GM18867 (cell line): ENCODE data around the gene EHF.

ENCODE experiments used
- ATAC-seq: cut with Tn5 transposase; IDR thresholded peaks from one replicate; pipeline ENCODE4 v1.9.1; 2021; ENCODE audit warnings: mild to moderate bottlenecking, moderate library complexity; ENCODE audit not compliant: unreplicated experiment

The EHF gene

DNA sequence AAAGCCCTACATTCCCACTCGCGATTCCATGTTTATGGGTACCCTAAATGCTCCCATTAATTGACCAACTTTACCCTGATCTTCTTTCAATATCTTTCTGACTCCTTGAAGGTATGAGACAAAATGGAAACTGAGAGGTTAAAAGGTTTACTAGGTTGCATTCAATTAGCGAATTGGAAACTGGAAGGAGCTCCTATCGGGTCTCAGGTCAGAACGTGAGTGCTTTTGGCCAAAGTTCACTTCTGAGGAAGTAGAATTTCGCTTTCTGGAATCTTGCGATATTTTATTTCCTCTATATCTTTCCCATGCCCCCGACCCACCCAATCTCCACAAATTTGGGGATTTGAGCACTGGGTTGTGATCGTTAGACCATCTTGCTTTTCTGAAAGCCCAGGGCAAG lies 2.6 kb downstream of the EHF start:
- ATAC-seq = peak; percentile 57

GRCh38 chr11:34624069-34624468 lies 3.2 kb downstream of the EHF start:
- ATAC-seq = peak; percentile 89

- ATAC-seq = no peak
Observed at GRCh38 chr11:34625576-34625975, 4.7 kb downstream of the EHF start.

DNA sequence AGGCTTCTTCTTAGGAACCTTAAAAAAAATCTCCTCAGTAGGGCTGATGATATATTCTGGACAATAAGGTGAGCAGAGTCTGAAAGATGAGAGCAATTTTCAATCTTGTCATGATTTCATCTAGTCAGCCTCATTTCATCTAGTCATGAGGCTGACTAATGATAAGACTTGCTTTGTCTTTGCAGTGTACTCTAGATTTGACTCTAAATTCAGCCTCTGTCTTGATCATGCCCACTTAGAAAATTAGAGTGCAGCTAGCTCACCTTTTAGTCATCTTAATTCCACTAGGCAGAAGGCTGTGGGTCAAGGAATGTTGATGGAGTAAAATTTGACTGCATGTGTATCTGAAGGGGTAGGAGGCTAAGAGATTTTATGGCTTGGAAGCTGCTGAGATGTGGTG lies 5.5 kb downstream of the EHF start:
- no peak for ATAC-seq

DNA sequence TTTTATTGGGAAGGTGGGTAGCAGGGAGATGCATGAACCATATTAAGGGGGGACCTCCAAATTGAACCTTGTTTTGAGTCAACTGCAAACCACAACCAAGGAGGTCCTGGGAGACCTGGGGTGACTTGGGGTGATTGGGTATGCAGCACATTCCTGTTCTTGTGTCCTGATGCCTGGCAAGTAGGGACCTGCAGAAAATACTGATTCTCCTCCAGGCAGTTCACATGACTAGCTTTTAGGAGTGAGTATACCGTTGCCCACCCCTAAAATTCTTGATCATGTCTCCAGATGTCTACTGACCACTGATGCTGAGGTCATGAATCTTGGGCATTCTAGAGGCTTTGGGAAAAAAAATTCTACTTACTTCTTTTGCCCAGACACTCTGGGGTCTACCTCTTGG lies 6.3 kb downstream of the EHF start:
- no peak for ATAC-seq

GRCh38 chr11:34629711-34630110 lies 8.8 kb downstream of the EHF start:
- ATAC-seq = no peak

GRCh38 chr11:34630544-34630943 lies 9.7 kb downstream of the EHF start:
- no peak for ATAC-seq

GRCh38 chr11:34631297-34631696 lies 10.4 kb downstream of the EHF start:
- no peak for ATAC-seq

GRCh38 chr11:34631737-34632104 lies 10.8 kb downstream of the EHF start:
- no peak for ATAC-seq

DNA sequence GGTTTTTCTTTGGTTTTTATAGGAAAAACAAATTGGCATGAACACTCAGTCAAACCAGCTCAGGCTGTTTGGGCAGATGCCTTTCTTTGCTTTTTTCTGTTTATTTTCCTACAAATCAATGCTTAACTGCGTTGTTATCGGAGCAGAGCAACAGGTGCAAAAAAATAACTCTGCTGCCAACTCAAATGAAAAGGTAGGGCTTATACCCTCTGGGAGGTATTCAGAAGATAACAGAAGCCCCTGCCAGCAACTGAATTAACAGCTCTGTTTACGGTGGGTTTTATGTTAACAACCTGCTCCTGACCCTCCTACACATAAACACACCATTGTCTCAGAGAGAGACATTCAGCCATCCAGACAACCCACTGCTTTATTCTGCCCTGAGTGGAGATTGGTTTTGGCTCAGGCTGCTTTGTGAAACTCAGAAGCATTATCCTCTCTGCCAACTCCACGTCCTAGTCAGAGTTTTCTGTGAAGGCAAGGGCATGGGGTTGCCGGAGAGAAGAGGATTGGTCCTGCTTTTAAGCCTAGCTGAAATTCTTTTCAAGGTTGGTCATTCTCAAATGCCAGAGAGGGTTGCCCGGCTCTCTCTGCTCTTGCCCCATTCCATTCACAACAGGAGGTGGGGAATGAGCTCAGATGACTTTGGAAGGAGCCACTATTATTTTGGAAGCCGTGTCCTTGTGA lies 11.4 kb downstream of the EHF start:
- no peak for ATAC-seq

- no peak for ATAC-seq
Observed at GRCh38 chr11:34633640-34633989, 12.7 kb downstream of the EHF start.

DNA sequence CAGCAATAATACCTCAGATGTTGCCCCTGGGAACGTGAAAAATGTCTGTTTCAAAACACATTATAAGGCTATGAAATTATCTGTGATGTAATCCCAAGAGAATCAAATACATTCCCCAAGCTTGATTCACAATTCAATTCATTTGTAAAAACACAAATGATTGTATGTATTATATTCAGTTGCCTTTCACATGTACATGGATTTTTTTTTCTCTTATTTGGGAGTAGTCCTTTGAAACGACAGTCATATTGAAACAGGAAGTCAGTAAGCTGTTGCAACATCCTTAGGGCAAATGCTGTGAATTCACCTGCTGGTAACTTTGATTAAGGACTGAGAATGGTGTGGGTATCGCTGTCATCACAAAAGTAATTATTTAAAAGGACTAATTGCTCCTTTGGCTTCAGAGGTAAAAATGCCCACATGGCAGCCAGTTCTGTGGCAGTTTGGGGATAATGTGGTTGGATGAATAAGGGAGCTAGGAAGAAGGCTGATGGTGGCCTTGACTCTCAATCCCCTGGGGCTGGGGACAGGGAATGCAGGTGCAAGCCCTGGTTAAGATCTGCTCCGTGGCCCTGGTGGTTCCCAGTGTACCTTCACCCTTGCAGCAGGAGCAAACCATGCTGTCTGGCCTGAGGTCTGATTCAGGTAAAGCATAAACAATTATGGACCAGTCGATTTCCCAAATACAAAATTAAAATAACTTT lies 13.2 kb downstream of the EHF start:
- ATAC-seq = peak; percentile 88

DNA sequence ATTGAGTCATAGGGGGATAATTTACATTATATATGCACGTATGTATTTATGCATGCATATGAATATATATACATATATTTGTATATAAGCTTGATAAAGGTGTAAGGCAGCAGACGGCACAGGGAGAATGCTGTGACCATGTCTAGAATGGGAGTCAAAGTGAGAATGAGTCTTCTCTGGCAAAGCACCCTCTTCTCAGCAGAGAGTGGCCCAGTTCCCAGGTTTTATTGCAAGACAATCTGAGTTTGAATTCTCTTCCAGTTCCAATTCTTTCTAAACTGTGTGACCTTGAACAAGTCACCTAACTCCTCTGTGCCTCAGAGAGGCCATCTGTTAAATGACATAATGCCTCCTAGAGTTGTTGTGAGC lies 13.8 kb downstream of the EHF start:
- no peak for ATAC-seq

GRCh38 chr11:34636127-34636526 lies 15.2 kb downstream of the EHF start:
- no peak for ATAC-seq

DNA sequence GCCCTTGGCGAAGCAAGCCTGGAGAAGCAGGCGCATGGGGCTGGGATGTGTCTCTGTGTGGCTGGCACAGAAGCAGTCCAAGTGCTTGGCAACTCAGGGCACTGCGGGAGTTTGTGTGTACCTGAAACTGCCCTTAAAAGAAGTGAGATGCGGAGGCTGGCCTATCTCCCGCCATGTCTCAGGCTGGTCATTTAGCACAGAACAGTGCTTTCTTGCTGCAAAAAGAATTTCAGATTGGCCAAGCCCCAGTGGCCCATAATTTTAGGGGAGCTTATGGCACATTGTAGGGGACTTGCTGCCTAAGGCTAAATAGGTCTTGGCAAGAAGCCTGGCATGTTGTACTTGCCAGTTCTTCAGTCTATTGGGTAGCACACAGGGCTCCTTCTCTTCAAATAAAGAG lies 16.4 kb downstream of the EHF start:
- no peak for ATAC-seq

DNA sequence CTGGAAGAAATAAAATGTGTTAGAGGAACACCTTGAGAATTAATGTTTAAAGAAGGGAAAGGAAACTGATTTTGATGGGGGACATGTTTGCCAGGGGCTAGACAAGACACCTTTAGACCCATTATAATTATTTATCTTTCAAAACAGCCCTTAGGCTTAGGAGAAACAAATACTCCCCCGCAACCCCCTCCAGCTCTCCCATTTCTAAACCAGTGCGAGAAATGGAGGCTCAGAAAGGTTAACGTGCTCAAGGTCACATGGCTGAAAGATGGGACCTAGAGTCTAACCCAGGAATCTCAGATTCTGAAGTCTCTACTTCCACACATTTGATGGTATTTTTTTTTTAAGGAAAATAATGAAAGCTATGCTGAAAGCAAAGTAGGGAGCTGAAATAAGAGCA lies 18.0 kb downstream of the EHF start:
- ATAC-seq = no peak

- no peak for ATAC-seq
Observed at GRCh38 chr11:34639545-34639944, 18.7 kb downstream of the EHF start.

DNA sequence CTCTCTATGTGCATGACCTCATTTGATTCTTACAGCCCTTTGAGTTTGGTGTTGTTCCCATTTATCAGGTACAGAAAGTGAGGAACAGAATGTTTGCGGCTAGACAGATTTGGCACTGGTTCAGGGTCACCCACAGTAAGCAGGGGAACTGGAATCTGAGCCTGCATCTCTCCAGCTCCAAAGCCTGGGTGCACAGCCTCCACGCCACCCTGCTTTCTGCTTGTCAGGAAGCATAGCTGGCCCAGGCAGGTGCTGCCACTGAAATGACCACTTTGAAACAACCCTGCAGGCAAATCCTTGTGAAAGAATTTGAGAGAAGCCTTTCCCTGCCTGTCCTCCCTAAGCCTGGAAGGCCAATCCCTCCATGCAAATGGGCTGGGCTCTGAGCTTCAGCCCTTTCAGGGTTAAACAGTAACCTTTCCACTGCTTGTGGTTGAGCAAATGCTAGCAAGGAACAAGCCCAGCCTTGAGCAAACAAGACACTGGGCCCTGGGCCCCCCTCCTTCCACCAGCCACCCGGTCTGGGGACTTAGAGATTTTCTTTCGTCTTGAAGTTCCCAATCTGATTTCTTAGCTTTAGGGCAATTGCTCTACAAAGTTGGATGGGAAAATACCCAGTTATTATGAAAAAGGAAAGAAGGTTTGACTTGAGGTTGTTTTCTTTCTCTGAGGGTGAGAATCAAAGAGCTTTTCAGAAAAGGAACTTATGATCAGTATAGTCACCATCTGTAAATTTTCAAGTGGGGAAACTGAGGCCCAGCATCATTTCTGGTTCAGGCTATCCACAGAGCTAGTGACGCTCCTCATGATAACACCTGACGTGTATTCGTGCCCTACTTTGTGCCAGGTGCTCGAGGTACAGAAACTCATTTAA lies 19.4 kb downstream of the EHF start:
- ATAC-seq = peak; percentile 63

DNA sequence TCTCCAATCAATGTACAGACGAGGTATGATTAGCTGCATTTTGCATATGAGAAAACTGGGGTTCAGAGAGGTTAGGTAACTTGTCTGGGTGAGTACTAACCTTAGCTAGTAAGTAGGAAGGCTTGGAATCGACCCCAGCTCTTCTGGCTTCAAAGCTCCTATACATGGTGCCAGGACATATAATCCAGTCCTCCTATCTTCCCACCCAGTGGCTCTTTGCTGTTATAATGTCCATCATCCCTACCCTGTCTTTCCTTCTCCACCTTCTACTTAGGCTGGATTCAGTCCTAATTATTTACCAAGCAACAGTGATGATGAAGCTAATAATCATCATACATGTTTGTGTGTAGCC lies 20.0 kb downstream of the EHF start:
- no peak for ATAC-seq

- ATAC-seq = no peak
Observed at GRCh38 chr11:34641456-34641855, 20.6 kb downstream of the EHF start.

- ATAC-seq = no peak
Observed at GRCh38 chr11:34642001-34642554, 21.2 kb downstream of the EHF start.

DNA sequence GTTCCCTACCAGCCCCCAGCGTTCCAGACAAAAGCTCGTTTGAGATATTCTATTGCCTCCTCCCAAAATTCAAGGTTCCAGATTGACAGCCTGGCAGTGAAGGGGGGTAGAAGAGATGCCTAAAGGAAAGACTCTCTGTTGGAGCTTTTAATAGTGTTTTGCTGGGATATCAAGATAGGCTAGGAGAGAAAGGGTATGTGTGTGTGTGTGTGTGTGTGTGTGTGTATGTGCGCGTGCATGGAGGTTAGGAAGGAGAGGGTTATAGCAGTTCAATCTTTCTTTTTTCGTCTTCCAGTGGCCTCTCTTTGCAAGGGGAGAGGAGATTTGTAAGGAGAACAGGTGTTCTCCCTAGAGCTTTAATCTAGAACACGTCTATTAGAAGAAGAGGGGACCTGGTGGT lies 22.0 kb downstream of the EHF start:
- no peak for ATAC-seq
